Thyroid gland (tissue), 4 donors: ENCODE data around the gene SLCO2B1. TPM values are rescaled to one million over a fixed set of nuclear protein-coding genes. Genes with fewer than 3 reads are reported as not detected.
A peak's percentile ranks its signal among the peaks of the same experiment; 100 is the strongest.

Experiments
- DNase-seq, 2 donors: peaks; one replicate each; pipeline ENCODE4 v3.0.0-alpha.2; 2019
- H3K27ac ChIP-seq, 3 donors: fragments of 200-600 bp; sonication (generic); 1 replicate in 2 of 3; 2 replicates in 1 of 3; pipeline ENCODE4 v1.5.1; 2016 to 2019; ENCODE audit warnings: mild to moderate bottlenecking in 1 of 3, moderate library complexity in 1 of 3
- H3K27me3 ChIP-seq: fragments of 200-600 bp; sonication (generic); one replicate; pipeline ENCODE4 v1.5.1; 2019
- H3K36me3 ChIP-seq, 2 donors: fragments of 200-600 bp; sonication (generic); one replicate each; pipeline ENCODE4 v1.5.1; 2016 to 2019
- H3K4me1 ChIP-seq, 2 donors: fragments of 200-600 bp; sonication (generic); one replicate each; pipeline ENCODE4 v1.5.1; 2017 to 2019
- H3K4me3 ChIP-seq, 3 donors: fragments of 200-600 bp; sonication (generic); replicated peaks in 1 of 3; 1 replicate in 2 of 3; 2 replicates in 1 of 3; pipeline ENCODE4 v1.5.1; 2016; ENCODE audit warnings: mild to moderate bottlenecking in 1 of 3
- H3K9me3 ChIP-seq: fragments of 200-600 bp; sonication (generic); one replicate; pipeline ENCODE4 v1.5.1; 2017
- CTCF ChIP-seq, 6 experiments: fragments of 200-600 bp in 3 of 6; fragments of 450-650 bp in 3 of 6; sonication (generic) in 3 of 6; IDR thresholded peaks; one replicate each; pipeline ENCODE4 v1.5.1; 2016 to 2019; ENCODE audit warnings: antibody characterized with exemption in 6 of 6, mild to moderate bottlenecking in 2 of 6, inconsistent platforms in 1 of 6, moderate library complexity in 1 of 6
- POLR2A ChIP-seq, 2 donors: fragments of 450-650 bp; IDR thresholded peaks; one replicate each; pipeline ENCODE4 v1.6.1; 2017; ENCODE audit warnings: antibody characterized with exemption in 2 of 2, mild to moderate bottlenecking in 2 of 2, moderate library complexity in 1 of 2
- WGBS, 2 donors: methylation state at CpG; one replicate each; pipeline ENCODE4 v1.1.5; 2017; 5-methylcytosine and 5-hydroxymethylcytosine counted together
- intact Hi-C: fragments of 100-400 bp; cut with DNase I; formaldehyde crosslinking; loops from one replicate; pipeline ENCODE4 v1.15.1; 2023
- total RNA-seq, 4 donors: library from RNA; depleted of rRNA; stranded (reverse); fragments of >200 nt; gene quantifications; one replicate each; pipeline ENCODE4 v1.2.3, GENCODE V29; 2016

Gene SLCO2B1
- total RNA-seq, 4 donors from 2014 or later, result 22.0 to 244 (median 56.9) TPM

- DNase-seq, result no peak
- H3K36me3 ChIP-seq, result no peaks in the 10 kb centered on the region
- H3K4me1 ChIP-seq, result no peaks in the 10 kb centered on the region
- no peak overlapping the region for H3K4me3 ChIP-seq
- no peak overlapping the region for H3K27ac ChIP-seq
- TF ChIP-seq CTCF (IDR thresholded peaks at IDR 0.05) (no peak), POLR2A (IDR thresholded peaks at IDR 0.05) (no peak)
- H3K9me3 ChIP-seq, result no peaks in the 10 kb centered on the region
- H3K27me3 ChIP-seq, result no peaks in the 10 kb centered on the region
- intact Hi-C loops, result no loop called here
- 83 to 87% methylated on average over 5 of the region's 5 CpGs for WGBS, 2 donors
Observed at GRCh38 chr11:75212411-75212810, 61.5 kb downstream of the SLCO2B1 start.

- Histone ChIP-seq H3K4me3 (no peak overlapping the region), H3K4me1 (no peaks in the 10 kb centered on the region), H3K9me3 (no peaks in the 10 kb centered on the region), H3K27ac (no peak overlapping the region), H3K27me3 (no peaks in the 10 kb centered on the region), H3K36me3 (no peaks in the 10 kb centered on the region)
- 3% methylated on average over 8 of the region's 8 CpGs for WGBS, 2 donors
- peak in 2 of 6 experiments; percentile 11 to 14 for TF ChIP-seq CTCF (IDR thresholded peaks at IDR 0.05)
- TF ChIP-seq POLR2A (IDR thresholded peaks at IDR 0.05), result no peak
- DNase-seq, result peak; percentile 64 to 85
- intact Hi-C loops, result no loop called here
Observed at GRCh38 chr11:75214411-75214821, 63.5 kb downstream of the SLCO2B1 start.

- no peaks in the 10 kb centered on the region for H3K4me1 ChIP-seq
- no peak overlapping the region for H3K4me3 ChIP-seq
- intact Hi-C loops, result no loop called here
- H3K9me3 ChIP-seq, result no peaks in the 10 kb centered on the region
- TF ChIP-seq POLR2A (IDR thresholded peaks at IDR 0.05) (no peak), CTCF (IDR thresholded peaks at IDR 0.05) (no peak)
- H3K27me3 ChIP-seq, result no peaks in the 10 kb centered on the region
- no peaks in the 10 kb centered on the region for H3K36me3 ChIP-seq
- no peak overlapping the region for H3K27ac ChIP-seq
- no peak for DNase-seq
Observed at GRCh38 chr11:75214843-75215242, 63.9 kb downstream of the SLCO2B1 start.

GRCh38 chr11:75219869-75220268 lies 69.0 kb downstream of the SLCO2B1 start:
- no peak for DNase-seq
- H3K27ac ChIP-seq, result no peak overlapping the region
- WGBS, 2 donors, result 55 to 57% methylated on average over 2 of the region's 2 CpGs

More at GRCh38 chr11:75219869-75220268, 69.0 kb downstream of the SLCO2B1 start:
- H3K9me3 ChIP-seq, result no peaks in the 10 kb centered on the region
- no peaks in the 10 kb centered on the region for H3K36me3 ChIP-seq
- H3K4me1 ChIP-seq, result no peaks in the 10 kb centered on the region
- H3K4me3 ChIP-seq, result no peak overlapping the region
- intact Hi-C loops, result no loop called here
- H3K27me3 ChIP-seq, result no peaks in the 10 kb centered on the region
- TF ChIP-seq POLR2A (IDR thresholded peaks at IDR 0.05) (no peak), CTCF (IDR thresholded peaks at IDR 0.05) (no peak)
